Measurements from ENCODE around the gene MYO7A. TPM values are rescaled to one million over a fixed set of nuclear protein-coding genes. Genes with fewer than 3 reads are reported as not detected.

MYO7A gene
- total RNA-seq, 2 experiments from 2014 or later, result 0.09 to 0.14 TPM

- Mint-ChIP-seq H3K4me3 (no peak overlapping the region), H3K27ac (no peak overlapping the region), H3K36me3 (ENCODE audit: low read depth) (no peaks in the 10 kb centered on the region), H3K4me1 (ENCODE audit: low read depth) (no peaks in the 10 kb centered on the region), H3K27me3 (no peaks in the 10 kb centered on the region), H3K9me3 (no peaks in the 10 kb centered on the region)
- TF ChIP-seq CTCF (IDR thresholded peaks at IDR 0.05), result no peak
- ChIA-PET CTCF (interaction anchor here (3.6 kb wide), 1 partner anchor 43 kb away, joined by 12 read pairs; the partner anchor contains the start of gene MYO7A), POLR2A (no interaction called here)
- ATAC-seq (no peak), DNase-seq (no peak)
- intact Hi-C loops (cut with micrococcal nuclease), result no loop called here
Measured at GRCh38 chr11:77170107-77170506, 42.1 kb downstream of the MYO7A start.

- DNase-seq (no peak), ATAC-seq (no peak)
- CTCF ChIA-PET, result no interaction called here
- no peaks in the 10 kb centered on the region for H3K36me3 Mint-ChIP-seq (ENCODE audit: low read depth)
- TF ChIP-seq CTCF (IDR thresholded peaks at IDR 0.05), result no peak
- intact Hi-C loops (cut with micrococcal nuclease), result no loop called here
- no peaks in the 10 kb centered on the region for H3K4me1 Mint-ChIP-seq (ENCODE audit: low read depth)
- POLR2A ChIA-PET, result no interaction called here
- no peaks in the 10 kb centered on the region for H3K27me3 Mint-ChIP-seq
- H3K4me3 Mint-ChIP-seq, result no peak overlapping the region
- no peaks in the 10 kb centered on the region for H3K9me3 Mint-ChIP-seq
- no peak overlapping the region for H3K27ac Mint-ChIP-seq
Measured at GRCh38 chr11:77171254-77171653, 43.2 kb downstream of the MYO7A start.

GRCh38 chr11:77171885-77172665 lies 44.0 kb downstream of the MYO7A start:
- no peak for ATAC-seq
- no peak for DNase-seq
- POLR2A ChIA-PET, result no interaction called here
- Mint-ChIP-seq H3K36me3 (ENCODE audit: low read depth) (no peaks in the 10 kb centered on the region), H3K27me3 (no peaks in the 10 kb centered on the region), H3K4me1 (ENCODE audit: low read depth) (no peaks in the 10 kb centered on the region), H3K27ac (no peak overlapping the region), H3K9me3 (no peaks in the 10 kb centered on the region), H3K4me3 (no peak overlapping the region)
- intact Hi-C loops (cut with micrococcal nuclease), result no loop called here
- CTCF ChIA-PET, result no interaction called here
- TF ChIP-seq CTCF (IDR thresholded peaks at IDR 0.05), result no peak

- no peak overlapping the region for H3K4me3 Mint-ChIP-seq
- CTCF ChIA-PET, result interaction anchor here (1.1 kb wide), 1 partner anchor 46 kb away, joined by 4 read pairs; no protein-coding TSS in a partner anchor
- TF ChIP-seq CTCF (IDR thresholded peaks at IDR 0.05), result no peak
- POLR2A ChIA-PET, result no interaction called here
- H3K27me3 Mint-ChIP-seq, result no peaks in the 10 kb centered on the region
- DNase-seq (no peak), ATAC-seq (no peak)
- no peak overlapping the region for H3K27ac Mint-ChIP-seq
- no peaks in the 10 kb centered on the region for H3K9me3 Mint-ChIP-seq
- intact Hi-C loops (cut with micrococcal nuclease), result no loop called here
- no peaks in the 10 kb centered on the region for H3K4me1 Mint-ChIP-seq (ENCODE audit: low read depth)
- H3K36me3 Mint-ChIP-seq (ENCODE audit: low read depth), result no peaks in the 10 kb centered on the region
Measured at GRCh38 chr11:77172666-77172982, 44.6 kb downstream of the MYO7A start.

GRCh38 chr11:77173494-77173893 lies 45.4 kb downstream of the MYO7A start:
- TF ChIP-seq CTCF (IDR thresholded peaks at IDR 0.05), result no peak
- no peak overlapping the region for H3K4me3 Mint-ChIP-seq
- no peak overlapping the region for H3K27ac Mint-ChIP-seq
- no peaks in the 10 kb centered on the region for H3K36me3 Mint-ChIP-seq (ENCODE audit: low read depth)
- ChIA-PET CTCF (interaction anchor here (0.8 to 1.5 kb wide), 3 partner anchors 14 to 53 kb away, joined by 3 to 5 read pairs (median 4); no protein-coding TSS in a partner anchor), POLR2A (no interaction called here)
- no peaks in the 10 kb centered on the region for H3K27me3 Mint-ChIP-seq
- no peaks in the 10 kb centered on the region for H3K4me1 Mint-ChIP-seq (ENCODE audit: low read depth)
- ATAC-seq, result no peak
- intact Hi-C loops (cut with micrococcal nuclease), result no loop called here
- DNase-seq, result no peak
- H3K9me3 Mint-ChIP-seq, result no peaks in the 10 kb centered on the region

All from activated CD8-positive, alpha-beta T cell treated with anti-CD3 and anti-CD28 coated beads for 36 hours (primary cell).